ENCODE data around the gene P2RY6. TPM values are rescaled to one million over a fixed set of nuclear protein-coding genes. Genes with fewer than 3 reads are reported as not detected.

P2RY6 gene
- total RNA-seq, 1 experiment from 2014 or later, result not detected

DNA sequence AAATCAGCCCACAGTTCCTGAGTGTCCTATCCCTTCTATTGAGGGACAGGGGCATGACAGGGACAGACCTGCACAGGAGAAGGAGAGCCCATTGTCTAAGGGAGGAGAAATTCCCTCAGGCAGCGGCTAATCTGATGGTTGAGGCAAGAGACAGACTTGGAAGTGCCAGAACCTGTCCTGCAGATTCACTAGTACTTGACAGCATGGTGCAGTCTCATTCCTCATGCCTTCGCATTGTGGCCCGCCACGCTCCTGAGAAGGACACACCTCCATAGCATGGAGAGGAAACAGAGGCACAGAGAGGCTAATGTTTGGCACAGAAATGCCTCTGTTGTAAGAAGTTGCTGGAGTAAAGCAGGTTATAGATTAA lies 3.2 kb downstream of the P2RY6 start:
- DNase-seq (ENCODE audit: low spot score), result no peak

DNA sequence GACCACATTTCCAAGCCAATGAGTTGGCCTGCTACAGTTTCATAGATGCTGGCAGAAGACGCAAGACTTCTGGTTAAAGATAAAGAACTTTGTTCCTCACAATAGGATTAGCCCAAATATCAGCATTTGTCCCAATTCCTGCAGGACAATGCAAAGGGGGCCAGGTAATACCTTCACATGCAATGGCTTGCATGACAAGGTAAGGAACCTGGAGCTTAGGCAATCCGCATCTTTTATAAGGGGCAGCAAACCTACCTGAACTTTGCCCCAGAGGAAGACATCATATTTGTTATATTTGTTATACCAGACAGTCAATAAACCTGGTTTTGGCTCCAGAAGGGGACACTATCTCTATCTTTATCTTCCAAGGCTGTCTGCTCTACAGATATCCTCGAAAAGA lies 5.3 kb downstream of the P2RY6 start:
- DNase-seq (ENCODE audit: low spot score), result no peak

DNA sequence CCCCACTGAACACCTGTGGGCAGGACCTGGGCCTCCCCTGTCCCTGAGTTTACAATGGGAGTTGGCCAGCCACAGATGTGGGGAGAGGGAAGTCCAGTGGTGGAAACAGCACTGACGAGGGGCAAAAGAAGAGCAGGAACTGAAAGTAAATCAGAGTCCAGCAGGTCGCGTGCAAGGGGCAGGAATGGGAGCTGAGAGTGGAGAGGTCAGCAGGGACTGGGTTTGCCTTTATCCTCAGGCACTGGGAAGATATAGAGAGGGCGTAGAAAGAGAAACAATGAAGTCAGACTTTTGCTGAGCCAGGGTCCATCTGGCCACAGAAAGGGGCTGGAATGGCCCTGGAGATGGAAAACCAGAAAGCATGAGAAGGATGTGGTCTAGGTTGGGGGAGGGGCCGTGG lies 8.5 kb downstream of the P2RY6 start:
- no peak for DNase-seq (ENCODE audit: low spot score)

DNA sequence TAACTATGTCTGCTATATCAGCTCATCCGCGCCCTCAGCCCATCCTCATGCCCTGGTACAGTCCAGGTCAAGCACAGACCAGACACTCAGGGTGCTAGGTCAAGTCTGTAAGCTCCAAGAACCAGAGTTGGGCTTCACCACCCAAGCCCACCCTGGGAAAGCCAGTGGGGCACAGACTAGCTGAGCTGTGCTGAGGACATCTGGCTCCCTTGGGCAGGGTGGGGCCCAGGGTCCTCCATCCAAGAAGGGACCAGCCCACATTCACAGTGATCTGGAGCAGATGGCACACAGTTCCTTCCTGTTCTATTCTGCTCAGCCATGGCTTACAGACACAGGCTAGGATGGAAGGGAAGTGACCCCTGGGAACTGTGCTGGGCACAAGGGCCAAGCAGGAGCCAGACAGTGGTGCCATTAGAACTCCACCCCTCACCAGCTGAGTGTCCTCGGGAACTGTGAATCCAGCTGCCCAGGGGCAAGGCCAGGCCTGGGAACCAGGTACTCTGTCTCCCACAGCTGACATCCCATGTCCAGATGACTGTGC lies 9.1 kb downstream of the P2RY6 start:
- no peak for DNase-seq (ENCODE audit: low spot score)

DNA sequence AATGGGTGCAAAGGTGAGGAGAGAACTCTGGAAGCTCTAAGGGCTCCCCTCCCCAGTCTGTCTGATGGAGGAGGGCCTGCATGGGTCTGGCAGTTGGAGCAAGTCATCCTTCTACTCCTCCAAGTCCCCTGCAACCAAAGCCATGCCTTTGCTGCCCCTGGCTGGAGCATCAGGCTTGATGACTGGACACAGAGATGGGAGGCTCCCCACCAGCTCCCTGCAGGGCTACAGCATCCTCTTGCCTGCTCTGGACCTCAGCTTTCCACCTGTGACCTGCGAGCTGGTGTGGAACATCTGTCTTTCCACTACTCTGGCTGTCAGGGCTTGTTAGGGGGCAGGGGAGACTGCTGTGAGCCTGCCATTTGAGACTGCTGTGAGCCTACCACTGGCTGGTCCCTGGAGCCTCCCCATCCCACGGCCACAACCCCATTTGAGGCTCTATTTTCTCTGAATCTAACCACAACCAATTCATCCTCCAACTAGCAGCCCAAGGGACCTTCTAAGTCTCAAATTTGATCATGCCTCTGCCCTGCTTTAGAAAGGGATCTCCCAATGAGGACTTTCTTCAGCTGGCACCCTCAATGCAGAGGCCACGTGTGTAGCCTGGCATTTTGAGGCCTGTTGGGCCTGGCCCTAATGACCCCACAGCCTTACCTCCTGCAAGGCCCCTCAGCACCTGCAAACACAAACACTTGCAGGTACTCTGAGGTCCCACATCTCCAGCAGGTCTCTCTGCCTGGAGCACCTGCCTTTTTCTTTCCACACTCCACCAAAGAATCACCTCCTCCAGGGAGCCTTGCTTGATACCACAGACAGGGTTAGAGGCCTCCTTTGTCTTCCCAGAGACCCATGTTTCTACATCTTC lies 9.9 kb downstream of the P2RY6 start:
- DNase-seq (ENCODE audit: low spot score), result no peak

DNA sequence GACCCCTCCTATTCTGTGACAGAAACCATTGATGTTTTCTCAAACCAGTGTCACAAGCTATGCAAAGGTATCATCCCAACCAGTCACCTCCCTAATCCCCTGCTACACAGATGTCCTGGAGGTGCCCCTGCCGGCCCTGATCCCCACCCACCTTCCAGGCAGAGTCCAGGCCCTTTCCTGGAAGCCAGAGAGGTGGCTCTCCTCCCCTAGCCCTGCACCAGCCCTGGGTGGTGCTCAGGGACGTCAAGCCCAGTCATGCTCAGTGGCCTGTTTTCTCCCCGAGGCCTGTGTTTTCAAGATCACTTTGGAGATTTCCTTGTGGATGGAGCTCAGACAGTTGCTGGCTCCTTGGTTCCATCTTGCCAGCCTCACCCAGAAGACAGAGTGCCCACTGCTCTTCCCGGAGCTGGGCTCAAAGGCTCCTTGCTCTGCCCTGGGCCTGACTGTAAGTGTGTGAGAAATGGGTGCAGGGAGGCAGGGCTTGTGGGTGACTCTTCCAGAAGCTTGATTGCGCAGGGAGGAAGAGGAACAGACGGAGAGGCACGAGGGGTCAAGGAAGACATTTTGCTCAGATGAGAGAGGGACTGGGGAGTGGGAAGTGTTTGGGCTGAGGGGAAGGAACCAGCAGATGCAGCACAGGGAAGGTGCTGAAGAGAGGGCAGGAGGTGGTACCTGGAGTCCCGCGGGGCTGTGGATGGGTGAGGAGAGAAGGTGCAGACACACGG lies 11.3 kb downstream of the P2RY6 start:
- no peak for DNase-seq (ENCODE audit: low spot score)

DNA sequence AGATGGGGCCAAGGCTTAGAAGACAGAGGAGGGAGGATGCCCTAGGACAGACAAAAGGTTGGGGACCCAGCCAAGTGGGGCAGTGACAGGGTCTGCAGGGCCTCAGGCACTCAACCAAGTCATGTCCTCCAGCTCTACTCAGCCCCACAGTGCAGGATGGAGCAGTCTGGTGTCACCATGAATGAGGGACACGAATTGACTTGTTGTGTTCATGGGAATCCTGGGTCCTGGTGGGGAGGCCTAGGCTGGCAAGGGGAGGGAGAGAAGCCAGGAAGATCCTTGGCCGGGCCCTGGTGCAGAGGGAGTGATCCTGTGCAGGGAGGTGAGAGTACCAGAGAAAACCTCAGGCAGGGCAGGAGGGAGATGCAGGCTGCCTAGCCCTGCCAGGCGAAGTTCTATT lies 12.0 kb downstream of the P2RY6 start:
- DNase-seq (ENCODE audit: low spot score), result no peak

DNA sequence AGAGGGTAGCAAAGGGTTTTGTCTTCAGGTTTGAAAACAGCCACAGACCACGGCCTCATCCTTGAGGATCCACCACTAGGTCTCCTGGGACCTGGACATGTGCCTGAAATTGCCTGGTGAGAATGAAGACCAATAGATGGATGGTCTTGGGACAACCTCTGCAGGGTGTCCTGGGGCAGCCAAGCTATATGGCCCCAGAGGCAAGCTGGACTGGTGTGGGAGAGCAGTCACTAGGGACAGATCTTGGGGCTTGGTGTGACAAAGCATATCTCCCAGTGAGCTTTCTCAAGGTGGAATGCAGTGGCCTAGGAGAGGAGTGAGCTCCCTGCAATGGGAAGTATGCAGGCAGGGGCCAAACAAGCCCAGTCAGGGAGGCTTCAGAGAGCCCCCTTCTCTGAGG lies 13.6 kb downstream of the P2RY6 start:
- no peak for DNase-seq (ENCODE audit: low spot score)

DNA sequence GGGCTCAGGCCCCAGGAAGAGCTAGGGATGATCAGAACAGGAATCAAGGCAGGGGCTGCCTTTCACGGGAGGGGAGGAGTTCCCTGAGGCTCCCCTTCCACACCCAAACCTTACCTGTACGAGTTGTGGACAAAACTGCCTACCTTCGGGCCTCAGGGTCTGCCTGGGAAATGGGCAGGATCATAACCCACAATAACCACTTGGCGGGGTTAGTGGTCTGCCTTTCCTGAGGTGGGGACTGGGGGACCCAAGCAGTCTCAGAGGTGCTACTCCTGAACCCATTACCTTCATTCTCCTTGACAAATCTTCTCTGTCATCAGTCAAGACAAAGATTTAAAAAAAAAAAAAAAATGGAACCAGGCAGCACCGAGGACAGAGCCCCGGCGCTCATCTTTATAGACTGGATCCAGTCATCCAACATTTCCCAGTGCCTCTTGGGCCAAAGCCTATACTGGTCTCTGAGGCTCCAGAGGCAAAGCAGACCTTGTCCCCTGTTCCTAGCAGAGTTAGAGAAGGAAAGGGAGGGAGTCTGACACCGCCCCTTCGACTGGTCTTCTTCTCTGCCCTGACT lies 14.2 kb downstream of the P2RY6 start:
- DNase-seq (ENCODE audit: low spot score), result no peak

DNA sequence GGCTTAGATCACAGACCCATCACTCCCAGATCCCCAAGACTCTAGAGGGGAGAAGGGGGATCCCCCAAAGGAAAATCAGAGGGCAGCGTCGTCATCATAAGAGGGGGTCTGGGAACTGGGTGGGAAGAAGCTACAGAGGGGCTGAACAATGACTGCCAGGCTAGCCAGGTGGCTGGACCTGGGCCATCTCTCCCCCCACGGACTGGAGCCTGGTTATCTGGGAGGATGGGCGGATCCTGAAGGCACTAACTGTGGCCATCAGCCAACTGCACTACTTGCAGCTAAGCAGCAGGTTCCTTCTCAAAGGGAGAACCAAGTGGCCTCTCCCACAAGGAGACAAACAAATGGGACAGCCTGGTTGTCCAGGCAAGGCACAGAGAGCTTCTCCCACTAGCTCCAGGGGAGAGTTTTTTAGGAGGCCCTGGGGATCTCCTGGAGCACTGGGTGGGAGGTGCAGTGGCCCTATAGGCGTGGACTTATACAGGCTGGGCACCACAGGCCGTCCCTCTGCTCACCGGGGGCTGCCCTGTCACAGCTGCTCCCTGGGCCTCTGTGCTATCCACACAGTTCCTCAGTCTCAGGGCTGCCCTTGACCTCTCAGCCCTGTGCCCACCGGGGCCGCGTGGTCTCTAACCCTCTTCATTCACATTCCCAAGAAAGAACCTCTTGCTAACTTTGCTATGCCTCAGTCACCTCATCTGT lies 15.4 kb downstream of the P2RY6 start:
- no peak for DNase-seq (ENCODE audit: low spot score)

DNA sequence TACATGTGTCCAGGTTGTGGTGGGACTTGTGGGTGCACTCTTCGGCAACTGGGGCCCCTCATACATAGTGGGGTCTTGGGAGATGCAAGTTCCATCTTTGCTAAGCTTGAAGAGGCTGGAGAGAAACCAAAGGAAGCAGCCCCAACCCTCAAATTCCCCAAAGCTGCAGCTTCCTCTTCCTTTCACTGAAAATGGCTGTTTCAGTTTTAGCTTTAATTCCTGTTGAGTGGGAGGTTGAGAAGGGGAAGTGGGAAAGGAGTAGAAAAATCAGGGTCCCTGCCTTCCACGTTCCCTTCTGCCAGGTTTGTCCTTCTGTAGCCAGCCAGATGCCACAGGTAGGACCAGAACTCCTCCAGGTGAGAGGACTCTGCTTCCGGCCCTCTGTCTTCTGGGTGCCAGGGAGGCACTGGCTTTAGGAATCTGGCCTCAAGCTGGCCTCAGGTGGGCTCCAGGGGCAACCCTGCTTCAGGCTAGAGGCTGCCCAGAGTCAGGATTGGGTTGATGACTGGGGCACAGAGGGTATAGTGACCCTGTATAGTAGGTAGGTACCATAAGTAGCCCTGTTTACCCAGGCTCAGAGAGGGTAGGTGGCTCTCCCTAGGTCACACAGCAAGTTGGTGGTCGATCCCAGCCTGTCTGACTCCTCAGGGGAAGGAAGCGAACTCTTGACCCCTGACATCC lies 16.2 kb downstream of the P2RY6 start:
- no peak for DNase-seq (ENCODE audit: low spot score)

DNA sequence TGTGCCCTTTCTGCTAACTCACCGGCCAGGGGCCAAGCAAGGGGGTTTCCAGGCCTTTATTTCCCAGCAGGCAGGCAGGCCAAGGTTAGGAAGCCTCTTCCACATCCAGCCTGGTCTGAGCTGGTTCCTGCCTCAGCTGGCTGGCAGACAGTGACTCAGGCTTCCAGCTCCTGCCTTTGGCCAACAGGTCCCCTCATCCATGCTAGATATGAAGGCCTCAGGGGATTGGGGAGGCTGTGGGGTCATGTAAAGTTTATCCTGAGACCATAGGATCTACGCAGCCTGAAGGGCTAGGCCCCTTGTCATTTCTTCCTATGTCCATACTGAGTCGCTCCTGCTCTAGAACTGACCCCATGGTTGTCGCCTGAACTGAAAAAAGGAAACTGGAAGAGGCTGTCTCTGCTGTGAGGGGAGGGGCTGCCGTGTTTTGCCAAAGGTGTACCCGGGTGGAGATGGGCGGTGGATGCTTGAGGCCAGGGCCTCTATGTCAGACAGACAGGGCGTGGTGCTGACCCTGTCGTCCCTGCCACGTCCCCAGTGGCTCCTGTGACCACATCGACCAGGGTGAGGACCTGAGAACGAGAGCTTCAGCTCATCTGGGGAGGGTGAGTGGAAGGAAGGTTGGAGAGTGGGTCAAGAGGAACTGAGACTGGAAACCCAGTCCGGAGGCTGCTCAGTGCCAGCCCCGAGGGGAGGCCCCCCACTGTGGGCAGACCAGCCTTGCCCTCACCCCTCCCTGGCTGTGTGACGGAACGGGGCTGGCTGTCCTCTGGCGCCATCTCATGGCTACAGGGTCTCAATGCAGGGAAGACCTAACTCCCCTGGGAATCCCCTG lies 17.0 kb downstream of the P2RY6 start:
- DNase-seq (ENCODE audit: low spot score), result peak; percentile 76

DNA sequence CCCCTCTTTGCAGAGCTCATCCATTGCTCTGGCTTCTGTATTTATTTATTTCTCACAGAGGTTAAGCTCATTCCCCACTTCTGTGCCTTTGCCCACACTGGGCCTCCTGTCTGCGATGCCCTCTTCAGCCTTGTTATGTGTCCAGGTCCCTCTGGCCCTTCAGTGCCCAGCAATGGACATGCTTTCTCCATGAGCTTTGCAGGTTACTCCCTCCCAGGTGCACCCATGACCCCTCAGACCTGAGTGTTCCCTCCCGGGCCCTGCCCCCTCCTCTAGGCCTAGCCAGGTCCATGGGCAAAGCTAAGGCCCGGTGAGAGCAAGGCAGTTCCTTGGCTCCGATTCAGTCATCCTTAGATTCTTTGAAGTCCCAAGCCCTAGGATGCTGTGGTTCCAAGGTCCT lies 18.4 kb downstream of the P2RY6 start:
- DNase-seq (ENCODE audit: low spot score), result no peak

DNA sequence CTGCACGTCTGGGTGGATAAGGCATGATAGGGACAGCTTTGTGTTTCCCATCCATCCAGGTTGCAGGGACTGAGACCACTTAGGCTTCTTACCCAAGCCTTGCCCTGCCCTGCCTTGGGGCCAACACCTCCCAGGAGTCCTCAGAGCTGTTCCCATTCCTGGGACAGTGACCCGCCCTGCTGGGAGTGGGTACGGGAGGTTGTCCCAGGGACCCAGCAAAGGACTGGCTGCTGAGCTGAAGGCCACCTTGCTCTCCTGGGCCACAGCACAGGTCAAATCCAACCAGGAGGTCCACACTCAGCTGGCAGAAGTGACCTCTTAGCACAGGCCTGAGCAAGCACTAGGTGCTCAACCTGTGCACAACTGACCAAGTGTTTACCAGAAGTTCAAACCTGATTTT lies 19.1 kb downstream of the P2RY6 start:
- DNase-seq (ENCODE audit: low spot score), result no peak

DNA sequence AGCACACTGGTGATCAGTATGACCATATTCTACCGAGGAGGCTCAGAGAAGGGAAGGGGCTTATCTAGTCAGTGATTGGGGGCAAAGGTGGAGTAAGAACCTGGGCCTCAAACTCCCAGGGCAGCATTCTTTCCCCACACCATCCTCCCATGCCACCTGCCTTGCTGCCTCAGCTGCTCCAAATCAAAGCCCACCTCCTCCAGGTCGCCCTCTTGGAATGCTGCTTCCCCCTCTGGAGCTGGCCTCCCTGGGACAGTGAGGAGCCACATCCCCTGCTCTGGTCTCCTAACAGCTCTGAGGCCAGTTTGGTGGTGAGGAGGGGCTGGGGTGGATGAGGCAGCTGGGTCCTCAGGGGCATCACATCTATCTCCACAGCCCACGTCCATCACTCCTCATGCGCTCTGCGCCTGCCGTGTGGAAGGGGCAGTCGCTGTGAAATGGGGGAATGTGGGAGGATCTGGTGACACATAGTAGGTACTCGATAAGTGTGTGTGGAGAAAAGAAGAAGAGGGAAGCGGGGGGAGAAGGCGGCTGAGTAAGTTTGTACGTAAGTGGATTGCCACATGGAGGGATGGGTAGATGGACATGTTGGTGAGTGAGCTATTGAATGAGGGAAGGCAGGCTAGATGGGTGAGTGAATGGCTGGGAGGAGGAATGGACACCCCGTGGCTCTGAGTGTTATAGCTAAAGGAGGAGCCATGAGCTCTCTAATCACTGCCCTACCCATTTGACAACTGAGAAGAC lies 19.8 kb downstream of the P2RY6 start:
- no peak for DNase-seq (ENCODE audit: low spot score)

DNA sequence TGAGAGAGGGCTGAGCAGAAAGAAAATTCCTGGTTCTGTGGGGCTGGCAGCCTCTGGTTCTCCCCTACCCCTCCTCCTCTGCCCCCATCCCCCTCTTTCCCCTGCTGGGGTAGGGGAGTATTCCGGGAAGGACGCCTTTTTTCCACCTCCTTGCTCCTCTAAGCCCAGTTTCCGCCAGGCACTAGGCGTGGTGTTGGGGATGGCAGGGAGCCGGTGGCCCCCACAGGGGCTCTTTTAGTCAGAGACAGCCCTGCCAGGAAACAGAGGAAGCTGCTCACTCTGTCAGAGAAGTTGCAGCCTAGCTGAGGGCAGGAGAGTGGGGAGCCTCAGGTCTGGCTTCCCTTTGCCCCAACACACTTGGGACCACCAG lies 20.4 kb downstream of the P2RY6 start:
- DNase-seq (ENCODE audit: low spot score), result no peak

DNA sequence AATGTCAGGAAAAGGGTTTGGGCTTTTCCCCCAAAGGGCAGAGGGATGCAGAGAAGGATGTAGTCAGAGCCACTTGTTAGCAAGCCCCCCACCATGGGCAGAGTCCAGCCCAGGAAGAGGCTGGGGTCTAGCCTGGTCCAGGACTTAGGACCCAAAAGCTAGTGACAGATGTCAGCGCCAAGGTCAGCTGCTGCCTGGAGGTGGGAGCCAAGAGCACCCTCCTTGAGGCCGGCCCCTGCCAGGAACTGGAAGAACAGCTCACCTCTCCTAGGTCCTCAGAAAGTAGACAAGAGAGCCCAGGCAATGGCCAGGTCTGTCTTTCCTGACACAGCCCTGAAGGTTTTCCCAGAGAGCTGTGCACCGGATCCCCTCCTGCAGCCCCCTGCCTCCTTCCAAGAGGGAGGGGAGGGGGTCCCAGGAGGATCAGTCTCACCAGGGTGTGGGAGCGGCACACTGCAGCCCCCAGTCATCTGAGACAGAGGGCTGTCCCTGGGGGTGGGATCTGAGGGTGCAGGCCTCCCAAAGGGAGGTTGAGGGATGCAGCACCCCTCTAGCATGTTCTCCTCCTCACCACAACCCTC lies 21.3 kb downstream of the P2RY6 start:
- no peak for DNase-seq (ENCODE audit: low spot score)

DNA sequence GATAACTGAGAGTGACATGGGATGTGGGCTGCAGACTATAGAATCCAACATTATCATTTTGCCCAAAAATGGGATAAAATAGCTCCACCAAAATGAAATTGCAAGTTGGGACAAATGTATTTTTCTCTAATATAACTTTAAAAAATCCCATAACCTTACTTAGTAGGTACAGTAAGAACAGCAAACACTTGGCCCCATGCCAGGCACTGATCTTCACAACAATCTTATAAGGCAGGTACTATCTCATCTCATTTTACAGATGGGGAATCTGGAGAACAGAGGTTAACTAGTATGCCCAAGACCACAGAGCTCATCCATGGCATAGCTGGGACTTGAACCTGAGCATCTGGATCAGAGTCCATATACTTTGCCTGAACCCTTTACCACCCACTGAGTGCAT lies 22.5 kb downstream of the P2RY6 start:
- DNase-seq (ENCODE audit: low spot score), result no peak

DNA sequence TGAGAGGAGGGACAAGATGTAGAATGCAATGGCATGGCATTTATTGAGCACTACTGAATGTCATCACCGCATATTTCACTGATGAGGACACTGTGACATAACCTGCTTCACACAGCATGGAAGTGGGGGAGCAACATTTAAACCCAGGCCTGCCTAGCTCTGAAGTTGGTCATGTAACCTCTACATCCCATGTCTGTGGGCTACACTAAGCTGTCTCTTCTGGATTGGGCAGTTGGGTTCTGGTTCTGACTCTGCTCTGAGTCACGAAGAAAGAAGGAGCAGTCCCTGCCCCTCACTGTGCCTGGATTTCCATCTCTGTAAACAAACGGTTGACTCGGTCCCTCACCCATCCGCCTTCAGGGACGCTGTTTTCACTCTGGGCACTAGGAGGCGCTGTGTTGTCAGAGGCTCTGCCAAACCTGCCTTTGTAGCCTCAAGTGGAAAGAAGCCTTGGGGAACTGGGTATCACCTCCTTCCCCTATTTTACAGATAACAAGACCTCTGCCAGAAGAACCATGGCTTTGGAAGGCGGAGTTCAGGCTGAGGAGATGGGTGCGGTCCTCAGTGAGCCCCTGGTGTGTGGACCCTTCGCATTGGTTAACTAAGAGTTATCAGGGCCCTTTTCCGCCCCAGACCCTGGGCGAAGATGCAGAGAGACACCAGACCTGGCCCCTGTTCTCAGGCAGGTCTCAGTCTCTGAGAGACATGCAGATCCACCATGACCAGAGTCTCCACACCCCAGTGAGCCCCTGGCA lies 23.3 kb downstream of the P2RY6 start:
- peak; percentile 77 for DNase-seq (ENCODE audit: low spot score)

Measured in A172 (cell line).